Esophagus squamous epithelium (tissue), 4 donors: Measurements from ENCODE around the gene KPTN.

ENCODE experiments used
- POLR2A ChIP-seq, 4 donors: fragments of 450-650 bp; IDR thresholded peaks; one replicate each; pipeline ENCODE4 v1.6.1; 2017; ENCODE audit warnings: antibody characterized with exemption in 4 of 4, mild to moderate bottlenecking in 4 of 4, moderate library complexity in 3 of 4
- TF ChIP-seq, protein P1 (sequence below), 6 experiments: fragments of 450-650 bp in 4 of 6; fragments of 200-600 bp in 2 of 6; sonication (generic) in 2 of 6; IDR thresholded peaks; one replicate each; pipeline ENCODE4 v1.5.1; 2016 to 2019; ENCODE audit warnings: antibody characterized with exemption in 6 of 6, mild to moderate bottlenecking in 4 of 6, moderate library complexity in 4 of 6

DNA sequence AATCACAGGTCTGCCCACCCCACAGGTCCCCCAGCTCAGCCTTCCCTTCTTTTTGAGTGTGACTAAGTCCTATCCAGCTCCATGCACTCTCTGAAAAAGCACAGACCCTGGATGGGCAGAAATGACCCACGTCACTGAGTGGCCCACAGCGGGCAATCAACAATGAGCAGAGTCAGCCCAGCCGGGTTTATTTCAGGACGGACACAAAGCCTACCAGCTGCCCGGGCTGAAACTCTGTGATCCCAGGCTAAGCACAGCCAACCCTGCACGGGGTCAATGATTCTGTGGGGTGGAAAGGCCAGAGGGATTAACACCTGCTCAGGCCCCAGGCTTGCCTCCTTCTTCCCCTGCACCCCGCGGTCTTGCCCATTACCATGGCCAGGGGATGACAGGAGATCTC is 22.4 kb upstream of the KPTN start:
- TF ChIP-seq, protein P1, sequence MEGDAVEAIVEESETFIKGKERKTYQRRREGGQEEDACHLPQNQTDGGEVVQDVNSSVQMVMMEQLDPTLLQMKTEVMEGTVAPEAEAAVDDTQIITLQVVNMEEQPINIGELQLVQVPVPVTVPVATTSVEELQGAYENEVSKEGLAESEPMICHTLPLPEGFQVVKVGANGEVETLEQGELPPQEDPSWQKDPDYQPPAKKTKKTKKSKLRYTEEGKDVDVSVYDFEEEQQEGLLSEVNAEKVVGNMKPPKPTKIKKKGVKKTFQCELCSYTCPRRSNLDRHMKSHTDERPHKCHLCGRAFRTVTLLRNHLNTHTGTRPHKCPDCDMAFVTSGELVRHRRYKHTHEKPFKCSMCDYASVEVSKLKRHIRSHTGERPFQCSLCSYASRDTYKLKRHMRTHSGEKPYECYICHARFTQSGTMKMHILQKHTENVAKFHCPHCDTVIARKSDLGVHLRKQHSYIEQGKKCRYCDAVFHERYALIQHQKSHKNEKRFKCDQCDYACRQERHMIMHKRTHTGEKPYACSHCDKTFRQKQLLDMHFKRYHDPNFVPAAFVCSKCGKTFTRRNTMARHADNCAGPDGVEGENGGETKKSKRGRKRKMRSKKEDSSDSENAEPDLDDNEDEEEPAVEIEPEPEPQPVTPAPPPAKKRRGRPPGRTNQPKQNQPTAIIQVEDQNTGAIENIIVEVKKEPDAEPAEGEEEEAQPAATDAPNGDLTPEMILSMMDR (IDR thresholded peaks at IDR 0.05) = no peak
- TF ChIP-seq POLR2A (IDR thresholded peaks at IDR 0.05) = no peak
